RWPE1 (cell line): ENCODE data around the gene TTBK2.

ENCODE experiments used
- CTCF ChIA-PET: fragments of 350-600 bp; sonication (Branson Sonifier 250); formaldehyde crosslinking; extraction: SDS; loops from one replicate; lab custom pipeline; 2021; lab: Yijun Ruan, JAX
- POLR2A ChIA-PET: fragments of 400-600 bp; formaldehyde crosslinking; extraction: SDS; loops from one replicate; lab custom pipeline; 2020; ENCODE audit warnings: antibody characterized with exemption; ENCODE audit not compliant: low non-redundant PET; lab: Yijun Ruan, JAX
- DNase-seq: peaks from one replicate; pipeline ENCODE4 v3.0.0; 2012; ENCODE audit warnings: low spot score
- H3K27ac ChIP-seq: fragments of 450-650 bp; 2 replicates; pipeline ENCODE4 v1.5.1; 2017
- TF ChIP-seq, protein P1 (sequence below): fragments of 450-650 bp; conservative IDR thresholded peaks from 2 replicates; pipeline ENCODE4 v1.5.1; 2017; ENCODE audit warnings: low read depth, mild to moderate bottlenecking

TTBK2 gene

DNA sequence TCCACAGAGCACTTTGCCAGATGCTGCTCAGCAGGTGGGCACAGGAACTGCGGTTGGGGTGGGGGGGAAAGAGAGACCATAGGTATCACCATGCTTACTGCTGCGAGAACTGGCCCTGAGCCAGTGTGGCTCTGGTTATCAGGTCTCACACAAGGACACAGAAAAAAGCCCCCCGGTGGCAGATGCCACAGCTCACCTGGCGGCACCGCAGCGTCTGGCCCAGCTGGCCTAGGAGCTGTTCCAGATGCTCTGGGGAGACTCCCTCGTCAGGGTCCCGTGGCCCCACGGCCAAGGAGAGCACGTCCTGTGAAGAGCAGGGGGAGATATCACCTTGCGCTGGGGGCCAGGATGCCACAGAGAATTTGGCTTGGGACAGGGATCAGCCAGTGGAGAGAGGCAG is 194.5 kb downstream of the TTBK2 start:
- DNase-seq = no peak
- TF ChIP-seq, protein P1, sequence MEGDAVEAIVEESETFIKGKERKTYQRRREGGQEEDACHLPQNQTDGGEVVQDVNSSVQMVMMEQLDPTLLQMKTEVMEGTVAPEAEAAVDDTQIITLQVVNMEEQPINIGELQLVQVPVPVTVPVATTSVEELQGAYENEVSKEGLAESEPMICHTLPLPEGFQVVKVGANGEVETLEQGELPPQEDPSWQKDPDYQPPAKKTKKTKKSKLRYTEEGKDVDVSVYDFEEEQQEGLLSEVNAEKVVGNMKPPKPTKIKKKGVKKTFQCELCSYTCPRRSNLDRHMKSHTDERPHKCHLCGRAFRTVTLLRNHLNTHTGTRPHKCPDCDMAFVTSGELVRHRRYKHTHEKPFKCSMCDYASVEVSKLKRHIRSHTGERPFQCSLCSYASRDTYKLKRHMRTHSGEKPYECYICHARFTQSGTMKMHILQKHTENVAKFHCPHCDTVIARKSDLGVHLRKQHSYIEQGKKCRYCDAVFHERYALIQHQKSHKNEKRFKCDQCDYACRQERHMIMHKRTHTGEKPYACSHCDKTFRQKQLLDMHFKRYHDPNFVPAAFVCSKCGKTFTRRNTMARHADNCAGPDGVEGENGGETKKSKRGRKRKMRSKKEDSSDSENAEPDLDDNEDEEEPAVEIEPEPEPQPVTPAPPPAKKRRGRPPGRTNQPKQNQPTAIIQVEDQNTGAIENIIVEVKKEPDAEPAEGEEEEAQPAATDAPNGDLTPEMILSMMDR = no peak
- no peak overlapping the region for H3K27ac ChIP-seq
- CTCF ChIA-PET = interaction anchor here (0.6 kb wide), 1 partner anchor 199 kb away, joined by 3 read pairs; no protein-coding TSS in a partner anchor
- POLR2A ChIA-PET = interaction anchor here (0.6 kb wide), 1 partner anchor 631 kb away, joined by 3 read pairs; no protein-coding TSS in a partner anchor

DNA sequence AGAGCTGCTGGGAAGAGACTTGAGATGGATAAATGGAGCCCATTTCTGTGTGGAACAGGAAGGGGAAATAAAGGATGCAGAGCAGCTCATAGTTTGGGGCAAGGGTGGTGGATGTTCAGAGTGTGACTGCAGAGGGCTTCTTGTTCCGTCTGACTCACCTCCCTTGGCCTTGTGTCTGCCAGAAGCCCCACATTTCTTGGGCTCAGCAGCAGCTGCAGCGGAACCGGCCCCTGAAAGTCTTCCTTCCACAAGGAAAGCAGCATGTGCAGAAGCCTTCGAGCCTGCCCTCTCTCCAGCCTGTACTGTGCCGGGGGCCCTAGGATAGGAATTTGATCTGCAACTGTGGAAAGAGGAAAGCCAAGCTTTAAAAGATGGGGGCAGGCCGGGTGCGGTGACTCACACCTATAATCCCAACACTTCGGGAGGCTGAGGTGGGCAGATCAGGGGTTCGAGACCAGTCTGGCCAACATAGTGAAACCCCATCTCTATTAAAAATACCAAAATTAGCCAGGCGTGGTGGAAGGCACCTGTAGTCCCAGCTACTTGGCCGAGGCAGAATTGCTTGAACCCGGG is 195.2 kb downstream of the TTBK2 start:
- TF ChIP-seq, protein P1 = no peak
- no peak for DNase-seq
- 0 out of 2 replicates have a peak overlapping the region, but pooled peaks have one; percentile 2 for H3K27ac ChIP-seq
- CTCF ChIA-PET = interaction anchor here (0.6 kb wide), 2 partner anchors 200 to 202 kb away, joined by 3 read pairs; no protein-coding TSS in a partner anchor
- POLR2A ChIA-PET = no interaction called here

DNA sequence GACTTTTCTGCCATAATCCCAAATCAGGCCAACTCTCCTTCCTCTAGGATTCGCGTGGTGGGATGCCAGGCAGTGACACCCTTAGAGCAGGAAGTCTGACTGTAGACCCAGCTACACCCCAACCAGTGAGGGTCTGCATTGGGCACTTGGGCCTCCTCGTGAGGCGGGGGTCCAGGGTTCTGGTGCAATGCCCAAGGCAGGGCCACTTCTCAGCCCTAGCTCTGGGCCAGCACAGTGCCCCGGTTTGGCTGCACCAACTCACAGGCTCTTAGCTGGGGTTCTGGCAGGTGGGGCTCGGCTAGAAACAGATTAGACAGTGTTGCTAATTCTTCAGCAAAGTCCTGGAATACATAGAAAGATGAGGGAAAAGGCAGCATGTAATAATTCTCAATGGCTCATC is 196.3 kb downstream of the TTBK2 start:
- TF ChIP-seq, protein P1 = no peak
- CTCF ChIA-PET = interaction anchor here (0.7 kb wide), 2 partner anchors 9 to 86 kb away, joined by 3 to 4 read pairs; no protein-coding TSS in a partner anchor
- no peak for DNase-seq
- no peak overlapping the region for H3K27ac ChIP-seq
- POLR2A ChIA-PET = no interaction called here

DNA sequence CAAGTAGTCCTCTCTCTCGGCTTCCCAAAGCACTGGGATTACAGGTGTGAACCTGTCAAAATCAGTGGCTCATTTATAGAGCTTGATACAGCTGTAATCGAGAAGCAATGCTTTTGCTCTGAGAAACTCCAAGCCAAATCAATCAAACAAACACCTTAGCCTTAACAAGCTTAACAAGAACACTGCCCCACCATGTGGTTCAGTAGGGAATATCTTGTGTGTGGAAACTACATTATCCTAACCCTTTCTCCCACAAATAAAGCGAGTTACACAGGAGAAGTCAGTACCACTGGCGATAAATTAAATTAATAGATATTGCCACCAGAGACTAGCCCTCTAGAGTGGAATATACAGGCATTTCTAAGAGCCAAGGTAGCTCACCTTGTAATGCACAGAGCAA is 197.5 kb downstream of the TTBK2 start:
- TF ChIP-seq, protein P1 = peak; percentile 25; the same call in 1 of the 2 replicates
- CTCF ChIA-PET = interaction anchor here (0.6 to 1.2 kb wide), 5 partner anchors 14 to 203 kb away, joined by 3 to 4 read pairs (median 3); partner anchors contain the start of gene CDAN1
- POLR2A ChIA-PET = no interaction called here
- DNase-seq = no peak
- no peak overlapping the region for H3K27ac ChIP-seq

DNA sequence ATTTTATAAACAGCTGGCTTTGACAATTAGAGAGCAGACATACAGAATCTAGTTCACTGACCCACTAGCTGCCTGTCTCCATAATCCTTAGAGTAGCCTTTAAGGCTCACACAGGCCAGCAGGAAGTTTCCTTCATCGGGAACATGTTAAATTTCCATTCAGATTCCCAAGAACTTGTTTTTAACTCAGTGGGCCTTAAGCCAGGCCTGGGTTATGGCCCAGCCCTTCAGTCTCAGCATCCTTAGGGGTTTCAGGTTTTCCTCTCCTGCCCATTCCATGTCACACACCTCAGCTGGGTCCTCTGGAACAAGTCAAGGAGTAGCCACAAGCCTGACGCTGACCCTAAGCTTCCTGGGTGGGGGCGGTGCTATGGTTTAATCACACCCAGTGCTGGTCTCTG is 198.7 kb downstream of the TTBK2 start:
- POLR2A ChIA-PET = no interaction called here
- TF ChIP-seq, protein P1 = no peak
- CTCF ChIA-PET = interaction anchor here (0.5 to 1.2 kb wide), 2 partner anchors 27 to 302 kb away, joined by 4 read pairs; no protein-coding TSS in a partner anchor

DNA sequence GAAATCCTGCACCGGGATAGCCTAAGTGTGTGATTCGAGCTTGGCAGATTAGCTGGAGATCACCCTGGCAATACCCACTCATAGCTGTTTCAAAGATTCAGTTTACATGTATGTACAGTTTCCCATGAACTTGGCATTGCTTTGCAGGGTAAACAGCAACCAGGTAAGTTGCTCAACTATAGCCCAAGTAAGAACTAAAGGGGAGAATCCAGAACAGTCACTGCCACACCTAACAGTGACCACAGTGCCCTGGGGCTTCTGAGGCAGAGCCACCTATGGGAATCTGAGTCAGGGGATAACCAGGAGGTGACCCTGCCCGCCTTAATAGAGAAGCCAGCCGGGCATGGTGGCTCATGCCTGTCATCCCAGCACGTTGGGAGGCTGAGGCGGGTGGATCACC is 199.6 kb downstream of the TTBK2 start:
- DNase-seq = peak; percentile 68
- ChIA-PET CTCF (interaction anchor here (0.5 to 0.6 kb wide), 2 partner anchors 15 to 670 kb away, joined by 3 read pairs; no protein-coding TSS in a partner anchor), POLR2A (no interaction called here)
- H3K27ac ChIP-seq = peak overlapping the region; percentile 44
- TF ChIP-seq, protein P1 = no peak

More for the DNA sequence above, 198.7 kb downstream of the TTBK2 start:
- no peak for DNase-seq
- 0 out of 2 replicates have a peak overlapping the region, but pooled peaks have one; percentile 1 for H3K27ac ChIP-seq
